Measurements from ENCODE around the gene PLSCR3. TPM values are rescaled to one million over a fixed set of nuclear protein-coding genes. Genes with fewer than 3 reads are reported as not detected.

The PLSCR3 gene
- total RNA-seq, 2 donors from 2014 or later: 13.2 to 15.8 TPM

GRCh38 chr17:7411427-7411750 is 17.1 kb upstream of the PLSCR3 start:
- Histone ChIP-seq H3K27ac (no peak overlapping the region), H3K4me1 (no peaks in the 10 kb centered on the region), H3K36me3 (replicated peaks in 1 of 2; ENCODE audit: insufficient read depth in 1 of 2, low read depth in 2 of 2) (no peaks in the 10 kb centered on the region), H3K27me3 (no peaks in the 10 kb centered on the region), H3K9me3 (no peaks in the 10 kb centered on the region), H3K4me3 (no peak overlapping the region)
- ATAC-seq (no peak), DNase-seq (no peak)
- intact Hi-C loops (cut with DNase I): no loop called here
- 79 to 90% methylated on average over 7 of the region's 8 CpGs for WGBS, 2 donors
- TF ChIP-seq, protein P1, sequence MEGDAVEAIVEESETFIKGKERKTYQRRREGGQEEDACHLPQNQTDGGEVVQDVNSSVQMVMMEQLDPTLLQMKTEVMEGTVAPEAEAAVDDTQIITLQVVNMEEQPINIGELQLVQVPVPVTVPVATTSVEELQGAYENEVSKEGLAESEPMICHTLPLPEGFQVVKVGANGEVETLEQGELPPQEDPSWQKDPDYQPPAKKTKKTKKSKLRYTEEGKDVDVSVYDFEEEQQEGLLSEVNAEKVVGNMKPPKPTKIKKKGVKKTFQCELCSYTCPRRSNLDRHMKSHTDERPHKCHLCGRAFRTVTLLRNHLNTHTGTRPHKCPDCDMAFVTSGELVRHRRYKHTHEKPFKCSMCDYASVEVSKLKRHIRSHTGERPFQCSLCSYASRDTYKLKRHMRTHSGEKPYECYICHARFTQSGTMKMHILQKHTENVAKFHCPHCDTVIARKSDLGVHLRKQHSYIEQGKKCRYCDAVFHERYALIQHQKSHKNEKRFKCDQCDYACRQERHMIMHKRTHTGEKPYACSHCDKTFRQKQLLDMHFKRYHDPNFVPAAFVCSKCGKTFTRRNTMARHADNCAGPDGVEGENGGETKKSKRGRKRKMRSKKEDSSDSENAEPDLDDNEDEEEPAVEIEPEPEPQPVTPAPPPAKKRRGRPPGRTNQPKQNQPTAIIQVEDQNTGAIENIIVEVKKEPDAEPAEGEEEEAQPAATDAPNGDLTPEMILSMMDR (IDR thresholded peaks at IDR 0.05): no peak
- TF ChIP-seq POLR2A (IDR thresholded peaks at IDR 0.05): no peak

- Histone ChIP-seq H3K36me3 (replicated peaks in 1 of 2; ENCODE audit: insufficient read depth in 1 of 2, low read depth in 2 of 2) (no peaks in the 10 kb centered on the region), H3K4me3 (no peak overlapping the region), H3K9me3 (no peaks in the 10 kb centered on the region), H3K27me3 (no peaks in the 10 kb centered on the region), H3K4me1 (no peaks in the 10 kb centered on the region), H3K27ac (no peak overlapping the region)
- intact Hi-C loops (cut with DNase I): no loop called here
- no peak for TF ChIP-seq POLR2A (IDR thresholded peaks at IDR 0.05)
- TF ChIP-seq, protein P1 (IDR thresholded peaks at IDR 0.05): no peak
- DNase-seq: no peak
- no peak for ATAC-seq
- 79 to 81% methylated on average over 17 to 25 of the region's 25 CpGs for WGBS, 2 donors
Measured at GRCh38 chr17:7410634-7411426, 16.5 kb upstream of the PLSCR3 start.

DNA sequence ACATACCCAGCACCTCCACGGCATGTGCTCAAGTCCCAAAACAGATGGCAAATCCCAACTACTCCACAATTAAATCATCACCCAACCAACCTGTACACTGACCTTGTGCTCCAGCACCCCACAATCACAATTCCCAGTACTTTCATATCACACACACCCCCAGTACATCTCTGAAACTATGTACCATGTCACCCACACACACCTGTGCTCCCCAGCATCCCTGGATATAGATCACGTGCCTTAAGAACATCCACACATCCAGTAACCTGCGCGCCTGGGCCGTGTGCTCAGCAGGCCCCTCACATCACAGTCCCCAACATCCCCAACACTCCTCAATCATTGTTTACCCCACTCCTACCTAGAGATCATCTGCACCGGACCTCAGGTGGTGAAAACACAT is 15.4 kb upstream of the PLSCR3 start:
- intact Hi-C loops (cut with DNase I): no loop called here
- Histone ChIP-seq H3K36me3 (replicated peaks in 1 of 2; ENCODE audit: insufficient read depth in 1 of 2, low read depth in 2 of 2) (no peaks in the 10 kb centered on the region), H3K27me3 (no peaks in the 10 kb centered on the region), H3K4me3 (no peak overlapping the region), H3K27ac (no peak overlapping the region), H3K9me3 (no peaks in the 10 kb centered on the region), H3K4me1 (peaks cover 9% of the 10 kb centered on the region)
- ATAC-seq: no peak
- WGBS, 2 donors: 79 to 86% methylated on average over 6 of the region's 6 CpGs
- TF ChIP-seq, protein P1 (IDR thresholded peaks at IDR 0.05): no peak
- TF ChIP-seq POLR2A (IDR thresholded peaks at IDR 0.05): no peak
- no peak for DNase-seq

DNA sequence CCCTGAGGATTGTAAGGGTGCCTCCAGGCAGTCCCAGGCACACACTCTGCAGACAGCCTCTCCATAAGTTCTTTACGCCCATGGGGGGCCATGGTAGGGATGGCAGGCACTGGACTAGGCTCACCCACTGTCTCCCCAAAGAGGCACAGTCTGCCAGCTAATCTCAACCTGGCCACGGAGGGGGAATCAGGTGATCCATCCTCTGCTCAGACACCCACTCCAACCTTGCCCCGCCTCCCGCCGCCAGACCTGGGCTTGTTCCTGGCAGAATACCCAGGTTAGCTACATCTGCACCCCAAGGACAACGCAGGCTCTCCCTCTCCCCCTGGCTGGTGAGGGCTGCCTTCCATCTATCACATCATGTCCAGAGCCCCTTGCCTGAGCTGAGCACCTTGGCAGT is 14.5 kb upstream of the PLSCR3 start:
- no peak for ATAC-seq
- Histone ChIP-seq H3K27ac (no peak overlapping the region), H3K9me3 (no peaks in the 10 kb centered on the region), H3K4me3 (no peak overlapping the region), H3K36me3 (replicated peaks in 1 of 2; ENCODE audit: insufficient read depth in 1 of 2, low read depth in 2 of 2) (no peaks in the 10 kb centered on the region), H3K27me3 (no peaks in the 10 kb centered on the region), H3K4me1 (peaks cover 13% of the 10 kb centered on the region)
- no peak for DNase-seq
- TF ChIP-seq, protein P1 (IDR thresholded peaks at IDR 0.05): no peak
- no peak for TF ChIP-seq POLR2A (IDR thresholded peaks at IDR 0.05)
- intact Hi-C loops (cut with DNase I): no loop called here
- 79% methylated on average over 6 of the region's 6 CpGs; no CpG with 5 or more reads in 1 of the 2 donors for WGBS, 2 donors

DNA sequence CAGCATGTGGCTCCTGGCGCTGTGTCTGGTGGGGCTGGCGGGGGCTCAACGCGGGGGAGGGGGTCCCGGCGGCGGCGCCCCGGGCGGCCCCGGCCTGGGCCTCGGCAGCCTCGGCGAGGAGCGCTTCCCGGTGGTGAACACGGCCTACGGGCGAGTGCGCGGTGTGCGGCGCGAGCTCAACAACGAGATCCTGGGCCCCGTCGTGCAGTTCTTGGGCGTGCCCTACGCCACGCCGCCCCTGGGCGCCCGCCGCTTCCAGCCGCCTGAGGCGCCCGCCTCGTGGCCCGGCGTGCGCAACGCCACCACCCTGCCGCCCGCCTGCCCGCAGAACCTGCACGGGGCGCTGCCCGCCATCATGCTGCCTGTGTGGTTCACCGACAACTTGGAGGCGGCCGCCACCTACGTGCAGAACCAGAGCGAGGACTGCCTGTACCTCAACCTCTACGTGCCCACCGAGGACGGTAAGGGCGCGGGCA is 14.0 kb upstream of the PLSCR3 start:
- DNase-seq (no peak), ATAC-seq (no peak)
- Histone ChIP-seq H3K4me3 (no peak overlapping the region), H3K27me3 (no peaks in the 10 kb centered on the region), H3K9me3 (no peaks in the 10 kb centered on the region), H3K36me3 (replicated peaks in 1 of 2; ENCODE audit: insufficient read depth in 1 of 2, low read depth in 2 of 2) (no peaks in the 10 kb centered on the region), H3K27ac (no peak overlapping the region), H3K4me1 (peaks cover 15% of the 10 kb centered on the region)
- 65 to 91% methylated on average over 17 to 49 of the region's 58 CpGs for WGBS, 2 donors
- TF ChIP-seq, protein P1 (IDR thresholded peaks at IDR 0.05): no peak
- no peak for TF ChIP-seq POLR2A (IDR thresholded peaks at IDR 0.05)
- intact Hi-C loops (cut with DNase I): no loop called here
